A204.1 (cell line): ENCODE measurements around the gene RPGRIP1L.
A peak's percentile ranks its signal among the peaks of the same experiment; 100 is the strongest.

Source experiments
- FAIRE-seq: peaks from 2 replicates; lab custom pipeline; 2012; peaks lifted over from hg19 to GRCh38; lab: Jason Lieb, UNC

RPGRIP1L gene

GRCh38 chr16:53600126-53600525, 103.5 kb downstream of the RPGRIP1L start:
- no peak for FAIRE-seq

- FAIRE-seq = no peak
Observed at GRCh38 chr16:53599548-53599947, 104.1 kb downstream of the RPGRIP1L start.

GRCh38 chr16:53598511-53599275, 105.0 kb downstream of the RPGRIP1L start:
- FAIRE-seq = no peak

GRCh38 chr16:53597776-53598175, 105.9 kb downstream of the RPGRIP1L start:
- FAIRE-seq = no peak

GRCh38 chr16:53588081-53588648, 115.5 kb downstream of the RPGRIP1L start:
- FAIRE-seq = no peak

GRCh38 chr16:53583401-53583800, 120.3 kb downstream of the RPGRIP1L start:
- no peak for FAIRE-seq

GRCh38 chr16:53581784-53582183, 121.9 kb downstream of the RPGRIP1L start:
- FAIRE-seq = no peak

- FAIRE-seq = no peak
Observed at GRCh38 chr16:53580038-53580802, 123.4 kb downstream of the RPGRIP1L start.

GRCh38 chr16:53576904-53577303, 126.8 kb downstream of the RPGRIP1L start:
- FAIRE-seq = no peak

GRCh38 chr16:53576210-53576609, 127.4 kb downstream of the RPGRIP1L start:
- FAIRE-seq = no peak

- no peak for FAIRE-seq
Observed at GRCh38 chr16:53571763-53572162, 131.9 kb downstream of the RPGRIP1L start.

GRCh38 chr16:53566552-53567245, 137.0 kb downstream of the RPGRIP1L start:
- FAIRE-seq = no peak

- no peak for FAIRE-seq
Observed at GRCh38 chr16:53565296-53565863, 138.3 kb downstream of the RPGRIP1L start.

GRCh38 chr16:53563426-53563825, 140.2 kb downstream of the RPGRIP1L start:
- no peak for FAIRE-seq

GRCh38 chr16:53561101-53561888, 142.4 kb downstream of the RPGRIP1L start:
- FAIRE-seq = no peak

- no peak for FAIRE-seq
Observed at GRCh38 chr16:53559270-53559951, 144.2 kb downstream of the RPGRIP1L start.

GRCh38 chr16:53558710-53559109, 144.9 kb downstream of the RPGRIP1L start:
- no peak for FAIRE-seq

GRCh38 chr16:53556521-53556920, 147.1 kb downstream of the RPGRIP1L start:
- FAIRE-seq = no peak

- peak; percentile 89 for FAIRE-seq
Observed at GRCh38 chr16:53549970-53550690, 153.5 kb downstream of the RPGRIP1L start.
